Testis (tissue), 3 donors: ENCODE data around the gene EEF2K. TPM values are rescaled to one million over a fixed set of nuclear protein-coding genes. Genes with fewer than 3 reads are reported as not detected.

ENCODE experiments used
- DNase-seq: peaks from one replicate; pipeline ENCODE4 v3.0.0-alpha.2; 2019
- H3K27ac ChIP-seq, 2 donors: fragments of 200-600 bp; sonication (generic); one replicate each; pipeline ENCODE4 v1.5.1; 2019
- H3K27me3 ChIP-seq: fragments of 200-600 bp; sonication (generic); one replicate; pipeline ENCODE4 v1.5.1; 2019
- H3K36me3 ChIP-seq: fragments of 200-600 bp; sonication (generic); one replicate; pipeline ENCODE4 v1.5.1; 2017; ENCODE audit warnings: low read depth; ENCODE audit errors: missing control alignments
- H3K4me1 ChIP-seq: fragments of 200-600 bp; sonication (generic); one replicate; pipeline ENCODE4 v1.5.1; 2019
- H3K4me3 ChIP-seq, 2 donors: fragments of 200-600 bp; sonication (generic); one replicate each; pipeline ENCODE4 v1.5.1; 2017 to 2019
- H3K9me3 ChIP-seq: fragments of 200-600 bp; sonication (generic); one replicate; pipeline ENCODE4 v1.5.1; 2017
- POLR2A ChIP-seq: fragments of 450-650 bp; IDR thresholded peaks from one replicate; pipeline ENCODE4 v1.6.1; 2017; ENCODE audit warnings: antibody characterized with exemption, mild to moderate bottlenecking, moderate library complexity
- WGBS, 2 donors: methylation state at CpG; one replicate each; pipeline ENCODE4 v1.1.5; 2018; 5-methylcytosine and 5-hydroxymethylcytosine counted together
- intact Hi-C: fragments of 100-400 bp; cut with DNase I; formaldehyde crosslinking; loops from one replicate; pipeline ENCODE4 v1.15.1; 2023; ENCODE audit warnings: low total_unique reads
- polyA plus RNA-seq: library from polyadenylated mRNA; stranded (reverse); fragments of 350-450 nt; fragmentation: Illumina TruSeq; extraction: RNeasy Lipid Tissue Mini Kit (QIAGEN cat#74804); gene quantifications from one replicate; pipeline ENCODE4 v1.2.3, GENCODE V29; 2014; ENCODE audit warnings: low read depth, low replicate concordance; ENCODE audit not compliant: insufficient read depth
- total RNA-seq, 2 donors: library from RNA; depleted of rRNA; stranded (reverse); fragments of >200 nt; gene quantifications; one replicate each; pipeline ENCODE4 v1.2.3, GENCODE V29; 2016
- TF ChIP-seq, protein P1 (sequence below), 3 experiments: fragments of 450-650 bp in 2 of 3; fragments of 200-600 bp in 1 of 3; sonication (generic) in 1 of 3; IDR thresholded peaks; one replicate each; pipeline ENCODE4 v1.5.1; 2016 to 2019; ENCODE audit warnings: antibody characterized with exemption in 3 of 3, mild to moderate bottlenecking in 2 of 3, moderate library complexity in 1 of 3

EEF2K gene
- total and polyA plus RNA-seq, 3 donors from 2014 or later, result 6.6 to 11.1 (median 10.2) TPM

DNA sequence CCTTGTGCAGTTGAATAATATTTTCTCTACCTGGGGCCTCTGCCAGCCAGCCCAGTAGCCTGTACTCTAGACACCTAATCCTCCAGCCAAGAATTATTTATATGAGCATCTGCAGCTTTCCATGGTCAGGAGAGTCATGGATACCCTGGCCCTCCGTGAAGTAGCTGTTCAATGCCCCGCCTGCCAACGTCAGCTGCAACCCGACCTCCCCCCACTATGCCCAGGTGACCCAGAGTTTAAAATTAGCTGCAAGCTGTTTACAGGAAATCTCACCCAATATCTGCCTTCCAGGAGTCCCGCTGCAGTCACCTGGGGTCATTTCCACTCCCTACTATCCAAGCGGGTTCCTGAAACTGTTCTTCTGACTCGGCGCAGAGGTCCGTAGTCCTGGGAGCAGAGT, 31.4 kb upstream of the EEF2K start:
- intact Hi-C loops, result no loop called here
- TF ChIP-seq, protein P1, sequence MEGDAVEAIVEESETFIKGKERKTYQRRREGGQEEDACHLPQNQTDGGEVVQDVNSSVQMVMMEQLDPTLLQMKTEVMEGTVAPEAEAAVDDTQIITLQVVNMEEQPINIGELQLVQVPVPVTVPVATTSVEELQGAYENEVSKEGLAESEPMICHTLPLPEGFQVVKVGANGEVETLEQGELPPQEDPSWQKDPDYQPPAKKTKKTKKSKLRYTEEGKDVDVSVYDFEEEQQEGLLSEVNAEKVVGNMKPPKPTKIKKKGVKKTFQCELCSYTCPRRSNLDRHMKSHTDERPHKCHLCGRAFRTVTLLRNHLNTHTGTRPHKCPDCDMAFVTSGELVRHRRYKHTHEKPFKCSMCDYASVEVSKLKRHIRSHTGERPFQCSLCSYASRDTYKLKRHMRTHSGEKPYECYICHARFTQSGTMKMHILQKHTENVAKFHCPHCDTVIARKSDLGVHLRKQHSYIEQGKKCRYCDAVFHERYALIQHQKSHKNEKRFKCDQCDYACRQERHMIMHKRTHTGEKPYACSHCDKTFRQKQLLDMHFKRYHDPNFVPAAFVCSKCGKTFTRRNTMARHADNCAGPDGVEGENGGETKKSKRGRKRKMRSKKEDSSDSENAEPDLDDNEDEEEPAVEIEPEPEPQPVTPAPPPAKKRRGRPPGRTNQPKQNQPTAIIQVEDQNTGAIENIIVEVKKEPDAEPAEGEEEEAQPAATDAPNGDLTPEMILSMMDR (IDR thresholded peaks at IDR 0.05), result no peak
- no peak for TF ChIP-seq POLR2A
- H3K36me3 ChIP-seq, result no peaks in the 10 kb centered on the region
- H3K4me3 ChIP-seq, result no peak overlapping the region
- DNase-seq, result no peak
- no peaks in the 10 kb centered on the region for H3K9me3 ChIP-seq
- no peaks in the 10 kb centered on the region for H3K27me3 ChIP-seq
- WGBS, 2 donors, result 76 to 85% methylated on average over 9 of the region's 9 CpGs
- no peak overlapping the region for H3K27ac ChIP-seq
- no peaks in the 10 kb centered on the region for H3K4me1 ChIP-seq

DNA sequence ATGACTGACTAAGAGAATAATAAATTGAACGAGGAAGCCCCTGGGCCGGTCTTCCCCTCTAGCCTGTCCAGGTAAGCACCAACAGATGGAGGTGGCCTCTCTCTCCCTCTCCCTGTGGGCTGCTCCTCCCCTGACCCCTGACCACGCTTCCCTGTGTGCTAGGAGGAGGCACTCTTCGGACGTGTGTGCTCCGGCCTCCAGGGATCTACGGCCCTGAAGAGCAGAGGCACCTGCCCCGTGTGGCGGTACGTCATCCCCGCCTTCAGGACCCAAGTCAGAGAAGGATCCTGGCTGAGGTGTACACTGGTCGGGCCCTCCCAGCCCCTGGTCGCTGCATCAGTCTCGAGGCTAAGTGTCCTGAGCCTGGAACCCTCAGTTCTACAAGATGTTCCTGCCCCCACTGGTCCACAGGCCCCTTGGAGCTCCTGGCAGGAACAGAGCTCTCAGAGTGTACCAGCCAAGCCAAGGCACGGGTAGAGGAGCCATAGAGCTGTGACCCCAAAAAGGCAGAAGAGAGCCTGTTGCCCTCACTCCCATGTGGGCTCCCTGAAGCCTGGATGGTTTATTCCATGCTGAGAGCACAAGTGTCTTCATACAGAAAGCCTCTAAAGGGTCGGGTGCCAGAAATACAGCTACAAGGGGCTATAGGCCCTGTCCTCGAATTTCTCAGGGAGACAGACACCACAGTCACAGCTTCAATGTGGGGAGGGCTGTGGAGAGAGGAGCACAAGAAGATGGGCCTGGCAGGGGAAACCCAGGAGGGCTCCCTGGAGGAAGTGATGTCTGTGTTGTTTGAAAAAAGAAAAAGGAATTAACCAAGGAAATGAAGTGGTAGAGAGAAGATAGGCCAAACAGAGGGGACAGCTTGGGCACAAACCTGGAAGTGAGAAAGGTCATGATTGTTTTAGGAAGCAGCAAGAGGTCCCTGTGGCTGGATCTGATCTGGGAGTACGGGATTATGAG, 27.8 kb upstream of the EEF2K start:
- TF ChIP-seq POLR2A, result no peak
- TF ChIP-seq, protein P1 (IDR thresholded peaks at IDR 0.05), result no peak
- intact Hi-C loops, result no loop called here
- no peaks in the 10 kb centered on the region for H3K36me3 ChIP-seq
- no peak overlapping the region for H3K4me3 ChIP-seq
- H3K9me3 ChIP-seq, result no peaks in the 10 kb centered on the region
- no peak for DNase-seq
- 76 to 87% methylated on average over 17 to 18 of the region's 18 CpGs for WGBS, 2 donors
- H3K27me3 ChIP-seq, result no peaks in the 10 kb centered on the region
- H3K27ac ChIP-seq, result no peak overlapping the region
- no peaks in the 10 kb centered on the region for H3K4me1 ChIP-seq

DNA sequence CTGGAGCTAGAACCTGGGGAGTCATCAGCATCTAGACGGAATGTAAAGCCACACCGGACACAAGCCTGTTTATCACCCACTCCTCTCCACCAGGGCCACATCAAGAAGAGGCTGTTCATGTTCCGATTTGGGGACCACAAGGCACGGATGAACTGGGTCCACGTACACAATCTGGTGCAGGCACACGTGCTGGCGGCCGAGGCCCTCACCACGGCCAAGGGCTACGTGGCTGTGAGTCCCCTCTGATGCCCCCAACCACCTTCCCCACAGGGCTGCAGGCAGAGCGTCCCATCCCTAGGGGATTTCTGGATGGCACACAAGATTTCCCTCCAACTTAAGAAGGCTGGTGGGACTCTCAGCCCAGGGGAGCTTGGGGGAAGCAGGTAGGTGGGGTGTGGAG, 24.7 kb upstream of the EEF2K start:
- Histone ChIP-seq H3K27ac (no peak overlapping the region), H3K9me3 (no peaks in the 10 kb centered on the region), H3K36me3 (no peaks in the 10 kb centered on the region), H3K27me3 (no peaks in the 10 kb centered on the region), H3K4me1 (no peaks in the 10 kb centered on the region), H3K4me3 (no peak overlapping the region)
- TF ChIP-seq, protein P1 (IDR thresholded peaks at IDR 0.05), result no peak
- TF ChIP-seq POLR2A, result no peak
- DNase-seq, result no peak
- WGBS, 2 donors, result 88 to 92% methylated on average over 11 of the region's 11 CpGs
- intact Hi-C loops, result loop anchor here (10.0 kb wide), 1 partner anchor 227 kb away; the partner anchor contains the start of gene UQCRC2

DNA sequence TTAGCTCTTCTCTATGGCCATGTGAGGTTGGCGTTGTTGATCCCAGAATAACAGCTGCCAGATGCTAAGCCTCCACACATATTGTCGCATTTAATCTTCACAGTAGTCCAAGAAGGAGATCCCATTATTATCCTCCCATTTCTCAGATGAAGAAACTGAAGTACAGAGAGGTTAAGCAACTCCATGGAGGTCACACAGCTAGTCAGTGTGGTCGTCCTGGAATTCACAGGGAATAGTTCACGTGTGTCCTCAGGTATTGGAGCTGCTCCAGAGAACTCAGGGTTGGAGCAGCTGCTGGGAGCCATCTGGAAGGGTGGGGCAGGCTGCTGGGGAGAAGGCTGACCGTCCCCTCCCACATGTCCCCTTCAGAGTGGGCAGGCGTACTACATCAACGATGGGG, 24.2 kb upstream of the EEF2K start:
- Histone ChIP-seq H3K4me1 (no peaks in the 10 kb centered on the region), H3K36me3 (no peaks in the 10 kb centered on the region), H3K27ac (no peak overlapping the region), H3K27me3 (no peaks in the 10 kb centered on the region), H3K4me3 (no peak overlapping the region), H3K9me3 (no peaks in the 10 kb centered on the region)
- intact Hi-C loops, result loop anchor here (10.0 kb wide), 1 partner anchor 227 kb away; the partner anchor contains the start of gene UQCRC2
- TF ChIP-seq, protein P1 (IDR thresholded peaks at IDR 0.05), result no peak
- TF ChIP-seq POLR2A, result no peak
- WGBS, 2 donors, result 83% methylated on average over 7 of the region's 7 CpGs
- no peak for DNase-seq
